Lower leg skin (tissue), 3 donors: ENCODE measurements around the gene MEF2D.

Experiments
- CTCF ChIP-seq, 3 donors: fragments of 450-650 bp; IDR thresholded peaks; one replicate each; pipeline ENCODE4 v1.5.1; 2016; ENCODE audit warnings: antibody characterized with exemption in 3 of 3, mild to moderate bottlenecking in 3 of 3, moderate library complexity in 2 of 3
- POLR2A ChIP-seq, 2 donors: fragments of 450-650 bp; IDR thresholded peaks; one replicate each; pipeline ENCODE4 v1.6.1; 2016 to 2017; ENCODE audit warnings: antibody characterized with exemption in 2 of 2, mild to moderate bottlenecking in 1 of 2, moderate library complexity in 1 of 2

DNA sequence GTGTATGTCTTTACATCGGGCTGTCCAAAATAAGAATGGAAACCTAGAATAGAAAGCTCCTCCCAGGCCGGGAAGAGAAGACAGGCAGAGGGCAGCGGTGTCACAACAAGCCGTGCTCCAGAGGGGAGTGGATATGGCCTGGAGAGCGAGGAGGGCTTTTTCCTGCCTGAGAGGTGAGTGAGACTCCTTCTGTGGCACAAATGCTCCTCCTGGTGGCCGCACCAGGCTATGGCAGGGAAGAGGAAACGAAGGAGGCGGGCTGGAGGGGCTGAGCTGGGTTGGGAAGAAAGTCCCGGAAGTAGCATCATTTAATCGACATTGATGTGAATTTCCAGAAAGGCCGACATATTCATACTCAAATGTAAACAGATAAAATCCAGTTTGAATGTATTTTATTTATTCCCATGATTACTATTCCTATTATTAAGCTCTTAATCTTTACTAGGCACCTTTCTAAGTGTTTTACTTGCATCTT lies 54.7 kb downstream of the MEF2D start:
- TF ChIP-seq CTCF (IDR thresholded peaks at IDR 0.05), result peak in 2 of 3 donors; percentile 15 to 92
- TF ChIP-seq POLR2A (IDR thresholded peaks at IDR 0.05), result no peak
